Measurements from ENCODE around the gene GPR89A. TPM values are rescaled to one million over a fixed set of nuclear protein-coding genes. Genes with fewer than 3 reads are reported as not detected.
"Not testable (repeated sequence)": the region's sequence is repeated elsewhere in the genome, so short reads cannot be mapped to it uniquely, and the experiment has no call there.

The GPR89A gene
- total and polyA plus RNA-seq, 10 of the 15 experiments (the other 5 are each of a cell fraction or from before 2014, with no cell fraction given): 15.0 to 34.8 (median 26.9) TPM

- H3K4me2 ChIP-seq (ENCODE audit: control insufficient read depth, insufficient read depth); FAIRE-seq; H3K27ac ChIP-seq (ENCODE audit: control insufficient read depth, insufficient read depth); ATAC-seq; H4K20me1 ChIP-seq (ENCODE audit: control insufficient read depth, insufficient read depth); POLR2A ChIA-PET; H3K4me1 ChIP-seq (ENCODE audit: control insufficient read depth, insufficient read depth, low read length); H3K27me3 ChIP-seq (replicated peaks in 1 of 2; ENCODE audit: control insufficient read depth in 2 of 2, insufficient read depth in 2 of 2, low read length in 1 of 2); H3K79me2 ChIP-seq (ENCODE audit: control insufficient read depth, insufficient read depth, low read length); in situ Hi-C loops (cut with MboI); H3K9me3 ChIP-seq (replicated peaks; ENCODE audit: control insufficient read depth, insufficient read depth, low read length); H2AFZ ChIP-seq (ENCODE audit: control insufficient read depth, low read depth, low read length); DNase-seq (ENCODE audit: low read depth, low spot score); H3K9ac ChIP-seq (ENCODE audit: control insufficient read depth, insufficient read depth, low read length); H3K4me3 ChIP-seq; SMC1A ChIA-PET (ENCODE audit: uncharacterized antibody, unreplicated experiment); H3K36me3 ChIP-seq (ENCODE audit: control insufficient read depth in 2 of 2, insufficient read depth in 2 of 2, low read length in 1 of 2); RAD21 ChIA-PET (ENCODE audit: unreplicated experiment); BruUV-seq (replicated peaks): not testable (repeated sequence)
- 50% methylated on average over 1 of the region's 1 CpG for WGBS (ENCODE audit: insufficient coverage, insufficient replicate concordance, low lambda C conversion rate, missing lambda C conversion rate)
- intact Hi-C loops (cut with micrococcal nuclease; ENCODE audit: unreplicated experiment): loop anchor here (5.0 kb wide), 1 partner anchor 86 kb away; no protein-coding TSS in a partner anchor
- CTCF ChIA-PET: interaction anchor here (1.3 kb wide), 1 partner anchor 84 kb away, joined by 4 read pairs; no protein-coding TSS in a partner anchor
These were observed 28.4 kb downstream of the GPR89A start for GRCh38 chr1:145636237-145636636.

GRCh38 chr1:145641886-145642285, 34.1 kb downstream of the GPR89A start:
- H2AFZ ChIP-seq (ENCODE audit: control insufficient read depth, low read depth, low read length); SMC1A ChIA-PET (ENCODE audit: uncharacterized antibody, unreplicated experiment); RAD21 ChIA-PET (ENCODE audit: unreplicated experiment); H3K4me1 ChIP-seq (ENCODE audit: control insufficient read depth, insufficient read depth, low read length); POLR2A ChIA-PET; BruUV-seq (replicated peaks); in situ Hi-C loops (cut with MboI); DNase-seq (ENCODE audit: low read depth, low spot score); H3K9me3 ChIP-seq (replicated peaks; ENCODE audit: control insufficient read depth, insufficient read depth, low read length); H3K4me2 ChIP-seq (ENCODE audit: control insufficient read depth, insufficient read depth); H3K36me3 ChIP-seq (ENCODE audit: control insufficient read depth in 2 of 2, insufficient read depth in 2 of 2, low read length in 1 of 2); CTCF ChIA-PET; FAIRE-seq; H3K27ac ChIP-seq (ENCODE audit: control insufficient read depth, insufficient read depth); H4K20me1 ChIP-seq (ENCODE audit: control insufficient read depth, insufficient read depth); H3K79me2 ChIP-seq (ENCODE audit: control insufficient read depth, insufficient read depth, low read length); H3K27me3 ChIP-seq (replicated peaks in 1 of 2; ENCODE audit: control insufficient read depth in 2 of 2, insufficient read depth in 2 of 2, low read length in 1 of 2); intact Hi-C loops (cut with micrococcal nuclease; ENCODE audit: unreplicated experiment); H3K4me3 ChIP-seq; H3K9ac ChIP-seq (ENCODE audit: control insufficient read depth, insufficient read depth, low read length): not testable (repeated sequence)
- peak; percentile 81 for ATAC-seq
- 86% methylated on average over 1 of the region's 2 CpGs for WGBS (ENCODE audit: insufficient coverage, insufficient replicate concordance, low lambda C conversion rate, missing lambda C conversion rate)

- H3K4me3 ChIP-seq; in situ Hi-C loops (cut with MboI); RAD21 ChIA-PET (ENCODE audit: unreplicated experiment); BruUV-seq (replicated peaks); H3K4me1 ChIP-seq (ENCODE audit: control insufficient read depth, insufficient read depth, low read length); DNase-seq (ENCODE audit: low read depth, low spot score); H3K79me2 ChIP-seq (ENCODE audit: control insufficient read depth, insufficient read depth, low read length); FAIRE-seq; H3K4me2 ChIP-seq (ENCODE audit: control insufficient read depth, insufficient read depth); H3K27me3 ChIP-seq (replicated peaks in 1 of 2; ENCODE audit: control insufficient read depth in 2 of 2, insufficient read depth in 2 of 2, low read length in 1 of 2); H2AFZ ChIP-seq (ENCODE audit: control insufficient read depth, low read depth, low read length); SMC1A ChIA-PET (ENCODE audit: uncharacterized antibody, unreplicated experiment); H3K9me3 ChIP-seq (replicated peaks; ENCODE audit: control insufficient read depth, insufficient read depth, low read length); H3K36me3 ChIP-seq (ENCODE audit: control insufficient read depth in 2 of 2, insufficient read depth in 2 of 2, low read length in 1 of 2); POLR2A ChIA-PET; H3K27ac ChIP-seq (ENCODE audit: control insufficient read depth, insufficient read depth); H3K9ac ChIP-seq (ENCODE audit: control insufficient read depth, insufficient read depth, low read length); H4K20me1 ChIP-seq (ENCODE audit: control insufficient read depth, insufficient read depth); intact Hi-C loops (cut with micrococcal nuclease; ENCODE audit: unreplicated experiment); CTCF ChIA-PET: not testable (repeated sequence)
- peak; percentile 84 for ATAC-seq
- no CpG with 5 or more reads among the region's 1 CpG for WGBS (ENCODE audit: insufficient coverage, insufficient replicate concordance, low lambda C conversion rate, missing lambda C conversion rate)
These were observed 36.2 kb downstream of the GPR89A start for GRCh38 chr1:145643990-145644389.

GRCh38 chr1:145656245-145656943, 48.6 kb downstream of the GPR89A start:
- WGBS (ENCODE audit: insufficient coverage, insufficient replicate concordance, low lambda C conversion rate, missing lambda C conversion rate): 63% methylated on average over 5 of the region's 7 CpGs
- CTCF ChIA-PET; H4K20me1 ChIP-seq (ENCODE audit: control insufficient read depth, insufficient read depth); H3K9ac ChIP-seq (ENCODE audit: control insufficient read depth, insufficient read depth, low read length); SMC1A ChIA-PET (ENCODE audit: uncharacterized antibody, unreplicated experiment); H3K4me2 ChIP-seq (ENCODE audit: control insufficient read depth, insufficient read depth); in situ Hi-C loops (cut with MboI); H3K4me1 ChIP-seq (ENCODE audit: control insufficient read depth, insufficient read depth, low read length); H2AFZ ChIP-seq (ENCODE audit: control insufficient read depth, low read depth, low read length); H3K27me3 ChIP-seq (replicated peaks in 1 of 2; ENCODE audit: control insufficient read depth in 2 of 2, insufficient read depth in 2 of 2, low read length in 1 of 2); POLR2A ChIA-PET; RAD21 ChIA-PET (ENCODE audit: unreplicated experiment); H3K79me2 ChIP-seq (ENCODE audit: control insufficient read depth, insufficient read depth, low read length); H3K9me3 ChIP-seq (replicated peaks; ENCODE audit: control insufficient read depth, insufficient read depth, low read length); H3K36me3 ChIP-seq (ENCODE audit: control insufficient read depth in 2 of 2, insufficient read depth in 2 of 2, low read length in 1 of 2); H3K27ac ChIP-seq (ENCODE audit: control insufficient read depth, insufficient read depth); DNase-seq (ENCODE audit: low read depth, low spot score); FAIRE-seq; H3K4me3 ChIP-seq; ATAC-seq; BruUV-seq (replicated peaks); intact Hi-C loops (cut with micrococcal nuclease; ENCODE audit: unreplicated experiment): not testable (repeated sequence)

All from GM12878 (cell line).